Brain pericyte (primary cell): ENCODE measurements around the gene C1orf116.
A peak's percentile ranks its signal among the peaks of the same experiment; 100 is the strongest.
"Not testable (repeated sequence)": the region's sequence is repeated elsewhere in the genome, so short reads cannot be mapped to it uniquely, and the experiment has no call there.

Experiments used
- DNase-seq: peaks from one replicate; pipeline ENCODE4 v3.0.0-alpha.2; 2012; ENCODE audit warnings: low read depth, low spot score

C1orf116 gene

DNA sequence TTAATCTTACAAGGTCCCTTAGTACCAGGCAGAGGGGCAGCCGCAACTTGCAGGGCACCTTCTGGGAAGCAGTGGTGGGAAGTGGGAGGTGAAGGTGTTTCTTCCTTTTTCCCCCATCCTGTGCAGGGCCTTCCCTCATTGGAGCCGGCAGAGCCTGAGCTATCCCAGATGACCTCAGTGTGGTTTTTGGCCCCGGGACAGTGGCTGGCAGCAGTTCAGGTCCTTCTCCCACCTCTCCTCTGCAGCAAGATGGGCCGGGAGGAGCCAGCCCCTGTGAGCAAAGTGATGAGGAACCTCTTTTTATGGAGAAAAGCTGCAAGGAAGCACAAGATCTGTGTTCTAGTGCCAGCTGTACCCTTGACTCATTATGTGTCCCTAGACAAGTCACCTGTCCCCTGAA lies 27.3 kb upstream of the C1orf116 start:
- no peak for DNase-seq

DNA sequence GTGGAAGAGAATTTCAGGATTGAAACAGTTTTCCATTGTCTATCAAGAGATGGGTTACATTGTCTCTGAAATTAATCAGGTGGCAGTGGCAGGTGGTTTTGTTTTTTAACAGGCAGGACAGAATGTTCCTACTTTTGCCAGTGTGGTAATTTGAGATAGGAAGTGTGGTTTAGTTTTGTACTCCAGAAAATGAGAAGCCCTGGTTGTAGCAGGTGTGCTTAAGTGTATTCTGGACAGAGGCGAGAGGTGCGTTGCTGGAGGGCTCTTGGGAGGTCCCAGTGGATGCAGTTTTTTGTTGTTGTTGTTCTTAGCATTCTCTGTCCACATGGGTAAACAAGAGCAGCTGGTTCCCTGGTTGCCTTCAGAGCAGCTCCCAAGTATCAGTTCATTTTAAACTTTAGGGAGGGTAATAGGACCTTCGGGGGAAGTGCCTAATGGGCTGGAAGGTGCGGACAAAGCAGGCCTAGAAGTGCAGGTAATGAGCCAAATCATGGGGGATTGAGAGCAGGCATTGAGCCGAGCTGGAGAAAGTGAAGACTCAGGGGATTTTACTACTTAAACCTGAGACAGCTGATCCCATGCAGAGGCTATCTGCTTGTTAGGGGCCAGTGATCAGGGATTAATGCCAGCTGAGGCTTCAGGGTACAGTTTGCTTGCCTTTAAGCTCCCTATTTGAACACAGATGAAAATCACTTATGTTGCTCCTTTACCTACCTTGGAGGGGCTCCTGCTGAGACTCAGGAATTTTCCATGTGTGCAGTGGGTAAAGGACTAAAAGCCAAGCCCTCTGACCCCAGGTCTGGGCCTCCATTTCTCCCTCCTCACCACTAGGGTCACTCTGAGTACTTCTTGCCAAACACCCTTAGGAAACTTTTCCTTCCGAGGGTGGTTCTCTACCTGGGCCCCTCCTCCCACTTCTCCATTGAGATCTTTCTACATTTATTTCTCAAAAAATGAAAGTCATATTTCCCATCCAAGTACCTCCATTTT lies 26.6 kb upstream of the C1orf116 start:
- no peak for DNase-seq

DNA sequence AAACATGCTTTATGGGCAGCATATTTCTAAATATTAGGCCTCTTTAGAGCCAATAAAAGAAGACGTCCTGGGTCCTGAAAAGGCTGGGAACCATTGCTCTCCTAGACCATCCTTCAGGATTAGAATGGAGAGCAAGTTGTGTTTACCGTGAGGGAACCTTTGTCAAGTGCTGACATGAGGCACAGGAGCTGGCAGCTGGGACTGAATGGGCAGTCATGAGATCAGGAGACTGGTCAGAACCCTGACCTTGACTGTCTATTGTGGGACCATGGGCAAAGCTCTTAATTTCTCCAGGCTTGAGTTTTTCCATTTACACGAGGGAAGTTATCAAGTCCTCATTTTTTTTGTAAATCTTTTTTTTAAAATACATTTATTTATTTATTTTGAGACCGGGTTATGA lies 25.7 kb upstream of the C1orf116 start:
- DNase-seq, result no peak

DNA sequence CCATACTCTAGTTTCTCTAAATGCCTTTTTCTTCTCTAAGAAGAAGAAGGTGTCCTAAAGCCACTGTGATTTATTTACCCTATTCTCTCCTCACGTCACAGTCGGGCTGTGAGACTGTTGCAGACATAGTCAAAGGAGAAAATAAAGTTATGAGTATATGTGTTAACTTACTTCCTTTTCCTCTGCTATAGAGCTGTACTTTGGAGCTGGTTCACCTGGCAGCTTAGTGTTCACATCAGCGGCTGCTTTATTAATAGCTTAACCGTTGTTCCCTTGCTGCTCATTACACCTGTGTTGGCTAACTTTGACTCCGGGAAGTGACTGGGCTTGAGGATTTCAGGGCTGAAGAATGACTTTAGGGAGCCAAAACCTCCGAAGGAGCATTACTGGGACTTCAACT lies 24.1 kb upstream of the C1orf116 start:
- no peak for DNase-seq

DNA sequence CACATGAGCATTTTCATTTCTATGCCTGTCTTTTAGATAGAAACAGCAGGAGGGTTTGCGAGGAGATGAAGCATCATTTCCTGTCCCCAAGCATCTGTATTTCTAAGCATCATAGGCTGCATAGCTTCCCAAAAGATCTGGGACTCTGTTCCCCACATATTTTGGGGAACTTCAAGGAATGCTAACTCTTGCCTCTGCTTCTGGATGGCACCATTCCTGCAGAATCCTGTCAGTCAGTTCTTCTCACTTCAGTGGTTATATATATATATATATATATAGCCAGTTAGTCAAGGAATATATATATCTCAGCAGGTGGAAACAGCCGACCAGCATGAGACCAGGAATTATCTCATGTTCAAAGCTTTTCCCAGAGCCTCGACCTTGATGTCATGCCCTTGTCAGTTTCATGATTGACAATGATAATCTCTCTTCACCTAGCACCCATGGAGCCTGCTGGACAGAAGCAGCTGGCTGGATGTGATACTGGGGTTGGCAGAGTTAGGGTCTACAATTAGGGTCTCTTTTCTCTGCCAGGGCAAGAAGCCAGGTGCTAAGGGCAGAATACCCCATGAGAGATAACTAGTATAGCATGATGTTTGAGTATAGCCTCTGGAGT lies 22.9 kb upstream of the C1orf116 start:
- no peak for DNase-seq

DNA sequence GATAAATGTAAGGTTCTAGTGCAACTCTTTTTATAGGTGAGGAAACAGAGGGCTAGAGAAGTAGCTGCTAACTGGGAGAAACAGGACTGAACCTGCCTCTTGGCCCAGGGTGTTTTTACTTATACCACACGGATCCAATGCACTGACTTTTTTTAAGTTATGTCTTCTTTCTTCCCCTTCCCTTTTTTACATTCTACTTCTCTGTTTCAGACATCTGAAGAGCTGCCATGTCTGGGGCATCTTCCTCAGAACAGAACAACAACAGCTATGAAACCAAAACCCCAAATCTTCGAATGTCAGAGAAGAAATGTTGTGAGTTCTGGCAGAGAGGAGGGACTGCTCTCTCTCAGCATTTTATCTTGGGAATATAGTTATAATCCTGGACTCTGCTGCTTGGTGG lies 21.9 kb upstream of the C1orf116 start:
- DNase-seq, result no peak

DNA sequence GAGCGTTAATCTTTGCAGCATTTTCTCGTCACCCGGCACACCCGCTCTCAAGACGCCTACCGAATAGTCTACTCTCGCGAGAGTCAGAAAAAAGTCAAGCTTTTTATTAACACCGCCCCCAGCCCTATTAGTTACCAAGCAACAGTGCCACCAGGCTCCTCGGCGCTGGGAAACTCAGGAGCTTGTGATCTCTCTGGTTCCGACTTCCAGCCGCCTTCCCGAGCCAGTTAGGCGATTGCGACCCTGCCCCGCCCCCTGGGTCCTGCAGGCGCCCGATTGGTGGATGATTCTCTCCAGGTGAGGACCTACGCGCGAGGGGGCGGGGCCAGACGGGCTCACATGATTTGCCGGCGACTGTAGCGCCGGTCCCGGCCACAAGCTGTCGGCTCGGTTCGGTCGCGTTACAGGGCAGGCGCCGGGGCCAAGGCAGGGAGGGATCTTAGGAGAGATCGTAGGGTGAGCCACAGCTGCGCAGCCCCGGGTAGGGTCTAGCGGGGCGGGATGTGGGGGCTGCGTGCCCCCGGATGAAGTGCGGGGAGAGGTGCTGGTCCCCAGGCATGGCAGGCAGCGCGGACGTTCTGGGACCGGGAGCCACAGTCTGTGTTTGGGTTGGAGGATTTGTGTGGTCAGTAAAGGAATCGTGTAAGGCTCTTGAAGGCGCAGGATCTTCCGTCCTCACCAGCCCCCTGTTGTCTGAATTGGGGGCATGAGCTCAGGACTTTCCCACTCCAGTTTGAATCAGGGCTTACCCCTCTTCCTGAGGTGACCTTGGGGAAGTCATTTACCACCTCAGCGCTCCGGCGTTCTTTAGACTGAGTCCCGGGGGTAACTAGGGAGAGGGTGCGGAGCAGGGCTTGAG lies 20.6 kb upstream of the C1orf116 start, which contains the start of gene PFKFB2:
Gene PFKFB2, plus strand, starts transcription at position 365 of the 859 bp plus-strand sequence. CDS start 1,443 bp downstream, outside the sequence.
- peak; percentile 76 for DNase-seq

DNA sequence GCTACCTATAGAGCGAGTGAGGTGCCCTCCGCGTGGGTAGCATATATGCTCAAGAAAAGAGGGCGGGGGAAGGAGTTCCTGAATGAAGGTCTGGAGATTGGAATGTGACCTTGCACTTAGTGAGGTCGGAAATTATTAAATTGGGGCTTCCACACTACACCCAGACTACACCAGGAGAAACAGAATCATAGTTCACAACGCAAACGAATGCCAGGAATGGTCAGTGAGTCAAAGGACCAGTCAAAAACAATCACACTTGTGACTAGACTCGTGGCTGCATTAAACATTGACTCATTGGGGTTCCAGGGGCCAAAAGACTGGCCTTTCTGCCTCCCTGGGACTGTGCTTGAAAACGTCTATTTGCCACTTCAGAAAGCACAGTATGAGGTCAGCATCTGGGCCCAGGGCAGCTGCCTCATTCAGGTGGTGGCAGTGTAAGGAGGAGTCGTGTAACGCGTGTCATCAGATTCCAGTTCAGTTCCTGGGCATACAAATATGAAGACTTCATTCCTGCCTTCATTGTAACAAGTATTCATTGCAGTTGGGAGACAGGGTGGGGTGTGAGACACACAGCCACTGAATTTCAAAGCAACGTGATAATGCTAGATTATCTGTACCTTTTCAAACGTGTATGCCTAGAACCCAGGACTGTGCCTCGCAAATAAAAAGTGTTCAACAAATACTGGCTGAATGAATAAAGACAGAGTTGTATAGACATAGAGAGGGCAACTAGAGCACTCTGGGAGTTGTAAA lies 18.8 kb upstream of the C1orf116 start, which contains the start of gene YOD1:
Gene YOD1, minus strand, starts transcription at position 18 of the 753 bp plus-strand sequence. CDS start 178 bp downstream, outside the sequence.
- DNase-seq, result no peak

DNA sequence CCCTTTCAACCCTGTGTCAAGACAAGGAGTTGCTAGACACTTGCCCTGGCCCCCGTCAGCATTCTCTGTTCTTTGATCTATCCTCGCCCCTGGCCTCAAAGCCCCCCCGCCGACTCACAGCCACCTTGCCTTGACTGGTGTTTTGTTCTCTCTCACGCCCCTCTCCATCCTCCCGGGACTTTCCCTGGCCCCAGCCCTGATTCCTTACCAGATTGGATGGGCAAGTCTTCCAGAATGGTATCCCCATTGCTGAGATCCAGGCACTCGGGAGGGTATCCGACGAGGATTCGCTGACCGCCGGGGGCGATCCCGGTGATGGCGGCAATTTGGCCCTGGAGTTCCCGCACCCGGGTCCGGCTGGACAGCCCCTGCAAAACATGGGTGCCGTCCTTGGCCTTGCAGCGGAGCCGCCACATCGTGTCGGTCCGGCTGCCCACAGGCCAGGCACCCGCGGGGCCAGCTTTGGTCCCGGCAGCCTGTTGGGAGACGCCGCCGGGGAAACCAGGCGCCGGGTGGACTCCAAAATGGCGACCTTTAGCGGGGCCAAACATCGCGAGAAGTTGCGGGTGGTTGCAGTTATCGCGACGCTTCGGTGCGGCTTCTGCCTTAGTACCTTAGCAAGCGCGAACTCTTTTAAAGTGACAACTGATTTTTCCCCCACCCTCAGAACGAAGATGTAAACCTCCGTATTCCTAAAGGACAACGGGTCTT lies 18.1 kb upstream of the C1orf116 start:
- DNase-seq, result peak; percentile 74

DNA sequence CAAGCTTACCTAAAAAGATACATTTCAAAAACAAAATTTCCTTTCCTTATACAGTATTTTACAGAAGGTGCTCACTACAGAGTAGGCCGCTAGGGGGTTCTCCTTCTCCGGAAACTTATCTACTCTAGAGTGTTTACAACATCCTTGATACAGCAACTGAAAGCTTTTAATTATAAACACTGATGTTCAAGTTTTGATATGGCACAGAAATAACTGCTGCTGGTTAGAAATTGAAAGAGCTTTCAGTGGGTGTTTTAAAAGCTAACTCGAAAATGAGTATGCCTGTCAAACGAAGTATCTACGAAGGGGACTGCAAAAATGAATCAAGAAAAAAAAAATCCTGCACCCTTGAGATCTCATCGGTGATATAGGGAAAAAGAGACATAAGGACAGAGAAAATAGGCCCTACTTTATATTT lies 17.4 kb upstream of the C1orf116 start:
- DNase-seq, result no peak

DNA sequence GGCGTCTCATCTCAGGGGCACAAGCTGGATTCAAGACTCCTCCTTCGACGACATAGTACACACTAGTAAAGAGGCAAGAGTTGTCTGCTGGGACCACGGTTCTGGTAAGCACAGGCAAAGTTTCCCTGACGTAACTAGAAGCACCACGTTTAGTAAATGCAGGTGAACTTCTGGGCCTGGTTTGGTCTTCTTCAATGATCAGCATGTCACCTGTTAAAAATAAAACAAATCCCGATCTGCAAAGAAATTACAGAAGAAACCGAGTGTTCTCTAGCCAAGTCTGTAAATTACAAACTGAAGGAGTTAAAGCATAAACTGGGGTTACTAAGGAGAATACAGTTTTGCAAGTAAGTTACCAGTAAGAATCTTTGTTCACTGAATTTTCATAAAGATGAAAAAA lies 17.0 kb upstream of the C1orf116 start:
- no peak for DNase-seq

DNA sequence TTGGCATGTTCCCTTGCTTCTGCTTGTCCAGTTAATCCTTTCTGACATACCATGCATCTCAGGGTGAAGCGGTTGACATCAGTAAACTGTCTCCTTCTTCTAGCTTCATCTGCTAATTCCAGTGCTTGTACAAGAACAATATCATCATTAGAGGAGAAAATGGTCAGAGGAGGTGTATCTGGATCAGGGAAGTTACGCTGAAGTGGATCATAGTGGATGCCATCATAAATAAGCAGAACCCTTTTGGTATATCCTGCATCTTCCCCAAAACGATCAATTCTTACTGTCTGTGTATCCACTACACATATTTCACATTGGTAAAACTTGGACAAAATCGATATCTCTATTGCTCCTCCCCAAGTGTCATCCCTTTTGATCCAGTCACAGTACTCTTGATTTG lies 16.5 kb upstream of the C1orf116 start:
- no peak for DNase-seq

DNA sequence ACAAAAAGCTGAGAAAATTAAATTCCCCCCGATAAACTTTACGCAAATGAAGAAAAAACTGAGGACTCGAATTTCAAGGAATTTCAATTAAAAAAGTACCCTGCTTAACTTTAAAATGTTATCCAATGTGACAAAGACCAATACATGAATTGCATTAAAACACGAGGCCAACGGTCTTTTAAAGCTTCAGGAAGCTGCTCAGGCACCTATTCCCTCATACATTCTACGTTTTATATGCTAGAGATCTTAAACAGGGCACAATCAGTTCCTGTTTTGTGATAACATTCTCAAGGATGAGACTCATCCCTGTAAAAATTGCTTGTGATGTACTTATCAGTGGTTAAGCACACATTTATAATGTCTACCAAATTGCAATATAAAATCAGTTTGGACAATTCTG lies 15.5 kb upstream of the C1orf116 start:
- DNase-seq, result no peak

DNA sequence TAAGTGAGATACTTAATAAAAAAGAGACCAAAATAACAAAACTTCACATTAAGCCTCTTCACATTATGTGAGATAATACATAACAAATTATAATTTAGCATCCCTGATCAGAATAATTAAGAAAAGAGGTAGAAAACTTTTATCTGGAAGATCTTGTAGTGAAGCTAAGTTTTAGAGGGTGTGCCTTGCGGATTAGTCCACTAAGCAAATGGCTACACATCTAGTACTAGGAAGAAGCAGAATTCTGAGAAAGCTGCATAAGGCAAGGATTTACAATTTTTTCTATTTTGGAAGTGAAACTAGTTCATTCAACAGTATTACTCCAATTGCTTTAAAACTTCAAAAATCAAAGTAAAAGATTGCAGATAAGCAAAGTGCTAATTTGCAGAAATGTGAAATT lies 14.9 kb upstream of the C1orf116 start:
- DNase-seq, result no peak

DNA sequence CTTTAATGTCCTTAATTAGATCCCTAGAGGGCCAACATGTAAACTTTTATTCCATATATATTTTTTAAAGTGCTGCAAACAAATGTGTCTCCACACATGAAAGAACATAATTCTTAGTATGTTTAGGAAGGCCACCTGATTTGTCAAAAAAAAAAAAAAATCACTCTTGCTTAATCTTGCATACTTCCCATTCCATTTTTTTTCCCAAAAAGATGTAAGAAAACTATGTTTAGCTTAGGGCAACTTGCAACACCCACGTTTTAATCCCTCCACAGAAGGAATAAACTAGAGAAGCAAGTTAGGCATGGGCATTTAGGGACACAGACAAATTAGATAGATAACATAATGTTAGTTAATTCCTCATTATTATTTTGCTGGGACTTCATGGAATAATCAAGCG lies 12.9 kb upstream of the C1orf116 start:
- DNase-seq, result no peak

DNA sequence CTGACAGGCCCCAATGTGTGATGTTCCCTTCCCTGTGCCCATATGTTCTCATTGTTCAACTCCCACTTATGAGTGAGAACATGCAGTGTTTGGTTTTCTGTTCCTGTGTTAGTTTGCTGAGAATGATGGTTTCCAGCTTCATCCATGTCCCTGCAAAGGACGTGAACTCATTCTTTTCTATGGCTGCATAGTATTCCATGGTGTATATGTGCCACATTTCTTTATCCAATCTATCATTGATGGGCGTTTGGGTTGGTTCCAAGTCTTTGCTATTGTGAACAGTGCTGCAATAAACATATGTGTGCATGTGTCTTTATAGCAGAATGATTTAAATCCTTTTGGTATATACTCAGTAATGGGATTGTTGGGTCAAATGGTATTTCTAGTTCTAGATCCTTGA lies 8.8 kb upstream of the C1orf116 start:
- DNase-seq, result not testable (repeated sequence)

DNA sequence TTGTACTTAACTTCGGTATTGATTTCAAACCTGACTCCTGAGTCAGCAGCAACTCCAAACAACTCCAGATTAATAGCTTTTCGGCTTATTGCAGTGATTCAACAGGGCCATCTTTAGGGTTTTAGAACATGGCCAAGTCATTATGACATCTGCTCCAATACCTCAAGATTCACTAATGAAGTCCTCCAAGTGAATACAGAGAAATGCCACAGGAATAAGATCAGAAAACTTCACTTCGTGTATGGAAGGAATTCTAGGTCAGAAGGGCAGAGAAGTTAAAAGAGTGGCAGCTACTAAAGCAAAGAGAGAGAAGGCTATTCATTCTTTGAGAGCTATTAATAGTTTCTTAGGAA lies 7.6 kb upstream of the C1orf116 start:
- DNase-seq, result no peak

DNA sequence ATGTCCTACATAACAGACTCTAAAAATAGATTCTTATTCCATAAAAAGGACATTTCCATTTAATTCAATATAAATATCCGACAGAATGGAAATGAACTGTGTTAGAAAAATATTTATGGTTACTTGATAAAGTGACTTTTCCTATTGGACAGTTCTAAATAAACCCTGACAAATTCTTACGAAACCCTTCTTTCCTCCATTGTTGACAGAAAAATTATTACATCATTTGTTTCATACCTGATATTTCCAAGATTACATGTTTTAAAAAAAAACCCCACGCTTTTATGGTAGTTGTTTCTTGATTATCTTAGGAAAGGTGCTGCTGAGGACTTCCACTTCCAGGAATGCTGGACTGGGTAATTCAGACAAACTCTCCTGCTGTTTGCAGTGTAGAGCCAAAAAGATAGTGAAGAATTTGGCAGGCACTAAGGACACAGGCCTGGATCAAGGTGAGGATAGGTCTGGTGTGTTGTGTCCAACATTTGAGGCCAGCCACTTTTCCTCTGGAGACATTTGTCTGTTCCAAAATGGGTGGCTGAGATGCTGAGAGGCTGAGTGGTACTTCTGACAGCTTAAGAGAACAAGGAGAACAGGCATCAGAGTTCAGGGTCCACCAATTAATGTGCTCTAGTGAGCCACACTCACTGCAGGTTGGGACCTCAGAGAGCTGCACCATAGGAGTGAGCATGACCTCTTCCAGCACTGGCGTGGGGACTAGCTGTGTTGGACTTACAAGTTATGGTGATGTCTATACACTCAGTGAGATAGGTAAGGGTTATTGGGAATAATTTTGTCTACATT lies 7.0 kb upstream of the C1orf116 start:
- DNase-seq, result no peak

DNA sequence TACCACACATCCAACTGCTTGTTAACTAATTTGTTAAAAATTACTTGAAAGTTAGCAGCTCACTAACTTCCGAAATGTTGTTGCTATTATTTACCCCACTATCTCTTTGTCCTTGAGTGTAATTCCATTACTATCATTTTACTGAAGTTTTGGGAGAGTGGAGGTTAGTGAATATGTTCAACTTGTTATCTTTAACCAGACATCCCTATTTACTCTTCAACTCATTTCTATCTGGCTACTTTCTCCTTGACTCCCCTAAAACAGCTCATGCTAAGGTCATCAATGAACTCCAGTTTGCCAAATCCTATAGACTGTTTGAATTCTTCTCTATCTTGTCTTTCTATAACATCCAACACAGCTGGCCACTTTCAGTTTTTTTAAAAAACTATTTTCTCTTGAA lies 4.3 kb upstream of the C1orf116 start:
- DNase-seq, result no peak
